ENCODE measurements around the gene INS.

The INS gene

DNA sequence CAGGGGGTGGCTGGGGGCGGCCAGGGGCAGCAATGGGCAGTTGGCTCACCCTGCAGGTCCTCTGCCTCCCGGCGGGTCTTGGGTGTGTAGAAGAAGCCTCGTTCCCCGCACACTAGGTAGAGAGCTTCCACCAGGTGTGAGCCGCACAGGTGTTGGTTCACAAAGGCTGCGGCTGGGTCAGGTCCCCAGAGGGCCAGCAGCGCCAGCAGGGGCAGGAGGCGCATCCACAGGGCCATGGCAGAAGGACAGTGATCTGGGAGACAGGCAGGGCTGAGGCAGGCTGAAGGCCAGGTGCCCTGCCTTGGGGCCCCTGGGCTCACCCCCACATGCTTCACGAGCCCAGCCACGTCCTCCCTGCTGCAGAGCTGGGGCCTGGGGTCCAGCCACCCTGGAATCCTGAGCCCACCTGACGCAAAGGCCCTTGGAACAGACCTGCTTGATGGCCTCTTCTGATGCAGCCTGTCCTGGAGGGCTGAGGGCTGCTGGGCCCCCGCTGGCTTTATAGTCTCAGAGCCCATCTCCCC is at the start of gene INS:
Gene INS, minus strand, starts transcription at position 474 of the 524 bp plus-strand sequence. Its CDS starts 238 bp downstream, at position 236.
- no peak for DNase-seq

DNA sequence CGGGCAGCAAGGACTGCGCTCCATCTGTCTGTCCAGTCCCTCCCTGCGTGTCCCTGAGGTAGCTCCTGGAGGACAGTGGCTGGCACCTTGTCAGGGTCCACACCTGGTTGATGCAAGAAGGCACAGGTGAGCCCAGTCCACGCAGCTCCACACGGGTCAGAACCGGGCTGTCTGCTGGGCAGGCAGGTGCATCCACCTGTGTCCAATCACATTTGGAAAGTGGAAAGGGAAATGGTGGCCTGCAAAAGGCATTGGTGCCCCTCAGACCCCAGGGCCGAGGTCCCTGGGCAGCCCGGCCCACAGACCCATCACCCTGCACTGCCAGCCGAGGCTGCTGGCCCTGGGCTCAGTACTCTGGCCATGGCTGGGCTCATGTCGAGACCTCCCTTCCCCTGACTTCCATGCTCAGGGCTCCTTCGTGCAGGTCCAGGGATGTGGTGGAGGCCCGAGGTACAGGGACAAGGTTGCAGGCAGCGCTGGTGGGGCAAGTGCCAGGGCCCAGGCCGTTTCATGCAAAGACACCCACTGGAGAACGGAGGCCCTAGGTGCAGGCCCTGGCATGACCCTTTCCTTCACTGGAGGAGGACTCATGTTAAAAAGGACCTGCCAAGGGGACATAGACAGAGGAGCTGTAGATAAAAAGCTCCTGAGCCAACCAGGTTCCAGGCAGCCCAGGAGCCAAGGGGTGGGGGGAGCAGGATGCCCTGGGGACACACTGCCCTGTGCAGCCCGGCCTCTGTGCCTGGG is 49.5 kb upstream of the INS start:
- no peak for DNase-seq

DNA sequence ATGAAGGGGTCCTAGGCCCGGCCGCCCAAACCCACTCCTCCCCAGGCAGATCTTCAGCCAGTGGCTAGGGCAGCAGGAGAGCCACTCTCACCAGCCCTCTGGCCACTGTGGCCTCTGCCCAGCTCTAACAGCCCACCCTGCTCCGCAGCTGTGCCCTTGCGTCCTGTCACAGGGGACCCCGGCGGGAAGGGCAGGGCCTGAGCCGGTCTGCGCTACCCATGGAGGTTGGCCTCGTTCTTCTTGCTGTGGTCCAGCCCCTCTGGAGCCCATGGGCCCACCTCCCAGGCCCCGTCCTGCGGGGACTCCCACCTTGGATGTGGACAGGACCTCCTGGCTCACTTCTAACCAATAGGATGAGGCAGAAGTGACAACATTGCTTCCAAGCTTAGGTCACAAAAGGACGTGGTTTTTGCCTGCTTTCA is 48.9 kb upstream of the INS start:
- DNase-seq: no peak

DNA sequence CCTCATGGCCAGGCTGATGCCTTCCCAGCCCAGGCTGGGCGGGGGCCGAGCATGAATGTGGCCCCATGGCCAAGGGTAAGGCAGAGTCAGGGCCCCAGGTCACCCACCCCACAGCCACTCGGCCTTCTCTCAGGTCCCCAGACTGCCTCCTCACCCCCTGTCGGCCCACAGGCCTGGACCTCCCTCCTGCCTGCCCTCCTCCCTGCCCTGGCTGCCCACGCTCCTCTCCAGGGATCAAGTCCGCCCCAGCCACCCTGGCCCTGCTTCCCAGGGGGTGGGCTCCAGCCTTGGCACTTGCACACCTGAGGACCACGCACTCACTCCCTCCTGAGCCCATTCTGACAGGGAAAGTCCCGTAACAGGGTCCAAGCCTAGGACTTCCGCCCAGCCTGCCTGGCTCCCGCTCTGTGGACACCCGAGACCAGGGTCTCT is 48.4 kb upstream of the INS start:
- no peak for DNase-seq

DNA sequence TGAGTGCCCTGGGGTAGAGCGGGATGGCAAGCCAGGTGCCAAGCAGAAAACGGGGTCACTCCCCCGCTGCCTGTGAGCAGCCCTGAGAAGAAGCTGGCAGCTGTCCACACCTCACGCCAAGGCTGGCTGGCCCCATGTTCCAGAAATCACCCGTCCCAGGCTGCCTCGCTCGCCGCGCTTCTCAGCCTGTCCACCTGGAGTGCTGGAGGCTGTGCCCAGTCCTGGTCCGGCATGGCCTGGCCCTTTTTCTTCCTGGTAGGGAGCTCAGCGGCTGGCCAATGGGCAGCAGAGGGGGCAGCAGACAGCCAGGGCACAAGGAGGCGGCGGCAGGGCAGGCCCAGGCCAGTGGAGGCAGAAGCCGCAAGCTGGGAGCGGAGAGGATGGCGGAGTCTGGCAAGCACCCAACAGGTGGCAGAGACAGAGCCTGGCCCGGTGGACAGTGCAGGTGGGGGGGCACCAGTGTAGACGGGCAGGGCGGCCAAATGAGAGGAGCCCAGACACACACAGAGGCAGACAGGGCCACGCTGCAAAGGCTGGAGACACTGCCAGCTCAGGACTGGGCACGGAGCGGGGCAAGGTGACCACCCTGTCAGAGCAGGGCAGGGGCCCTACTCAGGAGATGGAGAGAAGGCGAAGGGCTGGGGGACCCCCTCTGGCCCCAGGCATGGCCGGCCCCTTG is 47.8 kb upstream of the INS start:
- DNase-seq: no peak

DNA sequence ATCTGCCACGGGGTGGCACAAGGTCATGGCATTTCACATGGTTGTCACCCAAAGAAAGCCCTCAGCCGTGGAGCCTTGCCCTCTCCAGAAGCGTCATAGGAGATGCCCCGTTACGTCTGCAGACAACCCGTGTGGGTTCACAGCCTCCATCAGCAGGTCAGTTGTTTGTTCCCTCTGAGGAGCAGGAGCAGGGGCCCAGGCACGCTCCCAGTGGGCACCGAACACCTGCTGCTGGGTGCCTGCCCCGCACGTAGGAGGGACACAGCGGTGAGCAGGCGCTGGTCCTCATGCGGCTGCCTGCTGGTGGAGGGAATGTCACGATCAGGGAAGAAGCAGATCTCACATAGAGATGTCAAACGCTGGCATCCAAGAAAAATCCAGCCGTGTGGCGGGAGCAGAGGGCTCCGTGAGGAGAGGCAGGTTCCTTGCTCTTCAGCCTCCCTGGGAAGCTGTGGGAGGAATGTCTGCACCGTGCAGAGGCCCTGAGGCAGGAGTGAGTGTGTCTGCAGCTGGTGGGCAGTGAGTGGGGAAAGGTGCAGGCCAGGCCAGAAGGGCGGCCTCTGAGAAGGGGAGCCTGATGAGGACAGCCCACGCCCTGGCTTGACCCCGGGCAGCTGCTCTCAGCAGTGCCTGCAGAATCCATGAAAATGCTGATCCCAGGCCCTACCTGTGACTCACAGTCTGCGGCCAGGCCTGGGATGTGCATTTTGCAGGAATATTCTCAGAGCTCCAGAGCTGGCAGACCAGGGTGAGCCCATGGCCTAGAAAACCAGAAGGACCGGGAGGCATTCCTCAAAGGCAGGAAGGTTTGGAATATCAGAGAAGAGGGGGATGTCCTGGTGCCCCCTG is 47.0 kb upstream of the INS start:
- DNase-seq: no peak

DNA sequence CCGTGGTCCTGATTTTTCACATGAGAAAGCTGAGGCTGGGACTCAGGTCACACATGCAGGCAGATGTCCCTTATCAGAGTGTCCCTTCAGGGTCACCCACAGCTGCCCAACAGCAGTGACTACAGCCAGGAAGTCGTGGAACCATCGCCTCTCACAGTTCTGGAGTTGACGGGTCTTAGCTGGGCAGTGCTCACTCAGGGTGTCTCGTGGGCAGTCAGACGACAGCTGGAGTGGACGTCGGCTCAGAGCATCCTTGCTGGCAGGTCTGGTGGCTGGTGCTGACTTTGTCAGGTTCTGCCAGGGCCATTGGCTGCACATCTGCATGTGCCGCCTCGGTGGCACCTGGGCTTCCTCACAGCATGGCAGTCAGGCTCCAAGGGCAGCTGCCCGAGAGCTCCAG is 46.2 kb upstream of the INS start:
- no peak for DNase-seq

DNA sequence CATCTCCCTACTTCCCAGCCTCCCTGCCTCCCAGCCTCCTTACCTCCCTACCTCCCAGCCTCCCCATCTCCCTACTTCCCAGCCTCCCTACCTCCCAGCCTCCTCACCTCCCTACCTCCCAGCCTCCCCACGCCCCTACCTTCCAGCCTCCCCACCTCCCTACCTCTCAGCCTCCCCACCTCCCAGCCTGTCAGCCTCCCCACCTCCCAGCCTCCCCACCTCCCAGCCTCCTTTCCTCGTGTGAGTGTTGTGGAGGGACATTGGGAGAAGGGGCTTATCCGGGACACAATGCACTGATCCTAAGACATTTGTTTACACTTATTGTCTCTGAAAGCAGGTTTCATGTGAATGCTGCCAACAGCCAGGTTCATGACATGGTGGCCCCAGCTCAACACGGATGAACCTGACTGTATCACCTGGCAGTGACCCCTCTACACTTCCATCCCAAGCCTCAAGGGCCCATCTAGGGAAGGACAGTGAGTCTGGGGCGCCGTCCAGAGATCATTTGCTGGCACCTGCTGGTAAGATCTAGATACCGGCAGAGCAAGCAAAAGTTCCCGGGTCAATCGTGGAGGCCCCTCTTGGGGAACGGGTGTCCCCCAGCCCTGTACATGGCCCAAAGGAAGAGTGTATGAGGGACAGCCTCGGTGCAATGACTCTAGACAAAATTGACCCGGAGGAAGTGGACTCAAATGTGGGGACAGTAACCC is 45.1 kb upstream of the INS start:
- no peak for DNase-seq

DNA sequence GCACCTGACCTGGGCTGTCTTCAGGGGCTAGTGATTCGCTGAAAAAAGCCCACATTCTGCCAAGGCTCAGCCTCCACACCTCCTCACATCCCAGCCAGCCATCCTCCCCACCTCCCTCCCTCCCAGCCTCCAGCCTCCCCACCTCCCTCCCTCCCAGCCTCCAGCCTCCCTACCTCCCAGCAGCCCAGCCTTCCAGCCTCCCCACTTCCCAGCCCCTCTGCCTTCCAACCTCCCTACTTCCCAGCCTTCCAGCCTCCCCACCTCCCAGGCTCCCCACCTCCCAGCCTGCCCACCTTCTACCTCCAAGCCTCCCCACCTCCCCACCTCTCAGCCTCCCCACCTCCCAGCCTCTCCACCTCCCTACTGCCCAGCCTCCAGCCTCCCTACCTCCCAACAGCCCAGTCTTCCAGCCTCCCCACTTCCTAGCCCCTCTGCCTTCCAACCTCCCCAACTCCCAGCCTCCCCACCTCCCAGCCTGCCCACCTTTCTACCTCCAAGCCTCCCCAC is 44.3 kb upstream of the INS start:
- DNase-seq: no peak

DNA sequence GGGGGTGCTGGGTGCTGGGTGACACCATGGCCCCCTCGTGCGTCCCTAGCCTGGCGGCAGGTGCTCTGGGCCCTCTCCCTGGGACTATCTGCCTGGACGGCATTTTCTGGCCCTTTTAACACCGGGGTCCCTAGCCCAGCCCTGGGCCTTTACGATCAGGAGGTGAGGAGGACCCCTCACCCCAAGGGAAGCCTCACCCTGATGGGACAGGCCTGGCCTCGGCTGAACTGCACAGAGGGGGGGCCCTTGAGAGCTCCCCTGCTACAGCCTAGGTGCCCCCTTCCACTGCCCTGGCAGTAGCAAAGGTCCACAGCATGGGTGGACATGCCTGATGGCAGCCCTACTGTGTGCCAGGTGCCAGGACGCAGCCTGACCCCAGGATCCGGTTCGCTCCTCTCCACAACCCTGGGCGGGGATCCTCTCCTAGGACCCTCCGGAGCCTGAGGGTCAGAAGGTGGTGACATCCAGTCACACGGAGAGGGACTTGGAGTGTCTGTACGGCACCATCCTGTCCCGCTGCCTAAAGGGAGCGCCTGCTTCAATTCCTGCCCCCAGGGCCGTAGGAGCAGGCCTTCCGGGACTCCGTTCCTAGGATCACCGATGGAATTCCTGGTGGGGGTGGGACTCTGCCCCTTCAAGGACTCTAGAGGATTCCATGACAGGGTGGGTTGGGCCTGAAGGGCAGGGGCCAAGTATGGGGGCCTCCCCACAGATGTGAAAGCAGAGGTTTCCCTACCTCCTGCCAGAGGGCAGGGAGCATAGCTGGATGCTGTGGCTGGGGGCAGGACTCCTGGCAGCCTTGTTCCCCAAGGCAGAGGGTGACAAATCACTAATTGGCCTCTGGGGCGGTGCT is 43.6 kb upstream of the INS start:
- DNase-seq: peak; percentile 4

DNA sequence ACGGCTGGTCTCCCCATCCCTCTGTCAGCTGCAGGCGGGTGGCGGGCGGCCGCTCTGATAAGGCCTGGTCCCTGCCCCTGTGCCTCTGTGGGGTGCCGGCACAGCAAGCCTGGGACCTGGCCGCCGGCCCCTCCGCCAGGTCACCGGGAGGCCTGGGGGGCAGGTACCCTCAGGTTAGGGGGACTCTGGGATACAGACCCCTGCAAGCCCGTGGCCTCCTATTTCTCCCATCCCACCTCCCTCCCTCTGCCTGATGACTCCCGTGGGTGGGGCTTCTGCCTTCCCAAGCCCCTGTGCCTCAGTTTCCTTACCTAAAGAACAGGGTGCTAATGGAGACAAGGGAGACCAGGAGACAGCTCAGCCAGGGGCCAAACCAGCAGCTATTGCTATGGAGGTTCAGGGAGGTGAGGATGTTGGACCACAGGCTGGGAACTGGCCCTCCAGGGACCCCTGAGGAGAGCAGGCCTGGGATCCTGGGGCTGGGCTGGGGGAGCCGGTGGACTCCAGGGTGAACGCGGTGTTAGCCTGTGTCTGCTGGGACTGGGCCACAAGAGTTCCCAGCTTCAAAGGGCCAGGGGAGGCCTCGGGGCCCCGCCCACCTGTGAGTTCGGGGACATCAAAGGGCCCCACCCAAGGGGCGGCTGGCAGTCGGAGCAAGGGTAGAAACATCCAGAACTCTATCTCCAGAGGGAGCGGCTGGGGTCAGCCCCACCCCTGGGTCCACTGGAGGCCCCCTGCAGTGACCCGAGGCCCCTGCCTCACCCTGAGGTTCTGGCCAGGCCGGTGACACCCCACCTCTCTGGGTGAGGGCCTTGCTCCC is 42.6 kb upstream of the INS start:
- DNase-seq: peak; percentile 7

DNA sequence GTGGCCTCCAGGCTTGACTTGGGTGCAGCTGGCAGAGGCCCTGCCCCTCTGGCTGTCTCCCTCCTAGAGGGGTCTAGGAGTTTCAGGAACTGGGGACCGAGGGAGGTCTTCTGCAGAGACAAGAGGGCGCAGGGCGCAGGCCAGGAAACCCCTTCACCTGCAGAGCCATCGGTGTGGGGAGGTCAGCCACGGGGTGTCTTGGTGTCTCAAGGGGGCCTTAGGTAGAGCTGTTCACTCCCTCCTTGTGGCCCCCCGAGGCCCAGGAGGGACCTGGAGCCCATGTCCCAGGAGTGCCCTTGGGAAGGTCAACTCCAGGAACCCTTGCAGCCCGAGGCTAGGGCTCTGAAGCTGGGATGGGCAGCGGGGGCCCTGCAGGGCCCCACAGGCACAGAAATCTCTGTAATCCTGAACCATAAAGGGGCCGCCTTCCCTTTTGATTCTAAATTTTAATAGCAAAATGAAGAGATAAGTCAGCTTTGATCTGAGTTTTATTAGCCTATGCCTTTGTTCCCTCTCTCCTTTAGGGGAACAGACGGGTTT is 42.0 kb upstream of the INS start:
- DNase-seq: peak; percentile 9

DNA sequence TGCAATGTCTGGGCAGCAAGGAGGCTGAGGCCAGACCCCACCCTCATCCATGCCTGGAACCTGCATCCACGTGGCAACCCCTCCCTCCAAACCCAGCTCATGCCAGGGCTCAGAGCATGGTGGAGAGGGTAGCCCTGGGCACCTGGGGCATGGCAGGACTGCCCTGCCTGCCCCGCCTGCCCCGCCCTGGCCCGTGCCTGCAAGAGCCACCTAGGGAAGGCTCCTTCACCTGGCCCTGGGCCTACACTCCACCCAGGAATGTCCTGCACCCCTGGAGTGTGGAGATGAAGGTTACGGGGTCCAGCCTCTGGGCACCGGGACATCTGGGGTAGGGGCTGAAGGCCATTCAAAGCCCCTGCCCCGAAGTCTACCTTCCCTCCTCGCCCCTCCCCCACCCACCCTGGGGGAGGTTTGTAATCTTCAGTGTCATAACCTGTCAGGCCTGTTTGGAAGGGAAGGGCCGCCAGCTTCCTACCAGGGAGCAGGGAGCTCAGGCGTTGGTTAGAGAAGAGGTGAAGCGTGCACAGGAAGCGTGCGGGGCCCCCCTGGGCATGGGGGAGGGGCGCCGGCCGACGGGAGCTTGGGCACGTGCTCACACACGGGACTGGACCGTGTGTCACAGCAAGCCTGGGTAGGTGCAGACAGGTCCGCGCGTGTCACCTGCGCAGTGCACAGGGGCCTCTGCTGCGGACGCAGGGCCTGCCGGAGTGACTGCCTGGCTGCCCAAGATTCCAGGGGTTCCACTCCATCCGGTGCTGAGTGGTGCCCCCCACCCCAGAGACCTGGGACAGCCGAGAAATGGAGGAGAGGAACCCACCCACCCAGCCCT is 41.3 kb upstream of the INS start:
- DNase-seq: peak; percentile 3

DNA sequence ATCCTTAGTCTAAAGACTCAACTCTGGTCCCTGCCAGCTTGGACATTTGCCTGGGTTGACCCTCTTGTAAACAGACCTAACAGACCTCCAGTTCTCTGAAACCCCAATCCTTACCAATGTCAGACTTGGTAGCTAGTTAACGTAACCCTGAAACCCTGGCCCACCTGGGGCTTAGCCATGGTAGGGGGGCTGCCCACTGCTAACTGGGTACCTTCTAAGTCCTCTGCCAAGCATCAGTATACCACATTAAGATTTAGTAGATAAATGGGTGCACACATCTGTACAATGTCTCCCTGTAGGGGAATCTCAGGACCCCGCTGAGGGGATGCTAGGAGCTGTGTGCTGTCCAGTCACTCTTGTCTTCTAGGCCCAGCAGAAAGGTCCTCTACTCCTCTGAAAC is 40.5 kb upstream of the INS start:
- DNase-seq: peak; percentile 6

DNA sequence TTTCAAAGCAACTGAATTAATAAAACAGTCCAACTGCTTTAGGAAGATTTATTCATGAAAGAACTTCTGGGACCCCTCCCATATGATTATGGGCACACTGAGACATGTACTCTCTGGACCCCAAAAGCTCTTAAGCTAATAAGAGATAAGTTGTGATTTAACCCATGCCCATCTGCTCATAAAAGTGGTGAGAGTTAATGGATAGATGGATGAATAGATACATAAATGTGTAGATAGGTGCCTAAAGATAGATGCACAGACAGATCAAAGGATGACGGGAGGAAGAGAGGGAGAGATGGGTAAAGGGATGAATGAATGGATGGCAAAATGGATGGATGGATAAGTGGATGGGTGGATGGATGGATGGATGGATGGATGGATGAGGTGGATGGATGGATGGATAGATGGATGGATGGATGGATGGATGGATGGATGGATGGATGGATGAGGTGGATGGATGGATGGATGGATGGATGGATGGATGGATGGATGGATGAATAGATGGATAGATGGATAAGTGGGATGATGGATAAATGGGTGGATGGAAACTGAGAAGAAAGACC is 40.0 kb upstream of the INS start:
- DNase-seq: no peak

DNA sequence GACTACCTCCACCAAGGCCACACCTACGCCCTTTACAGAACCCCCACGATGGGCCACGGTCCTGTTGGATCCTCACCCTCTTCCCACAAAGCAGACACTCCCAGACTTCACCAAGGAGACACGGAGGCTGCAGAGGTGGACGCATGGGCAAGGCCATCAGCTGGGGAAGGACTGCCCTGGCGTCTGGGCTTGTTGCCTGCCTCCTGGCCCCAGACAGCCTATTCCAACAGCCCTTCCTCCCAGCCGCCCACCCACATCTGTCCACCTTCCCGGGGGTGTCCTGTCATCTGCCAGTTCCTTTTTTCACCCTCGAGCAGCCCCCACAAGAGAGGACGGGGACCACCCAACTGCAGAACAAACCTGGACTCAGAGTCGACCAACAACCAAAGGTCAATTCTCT is 39.5 kb upstream of the INS start:
- peak; percentile 5 for DNase-seq

DNA sequence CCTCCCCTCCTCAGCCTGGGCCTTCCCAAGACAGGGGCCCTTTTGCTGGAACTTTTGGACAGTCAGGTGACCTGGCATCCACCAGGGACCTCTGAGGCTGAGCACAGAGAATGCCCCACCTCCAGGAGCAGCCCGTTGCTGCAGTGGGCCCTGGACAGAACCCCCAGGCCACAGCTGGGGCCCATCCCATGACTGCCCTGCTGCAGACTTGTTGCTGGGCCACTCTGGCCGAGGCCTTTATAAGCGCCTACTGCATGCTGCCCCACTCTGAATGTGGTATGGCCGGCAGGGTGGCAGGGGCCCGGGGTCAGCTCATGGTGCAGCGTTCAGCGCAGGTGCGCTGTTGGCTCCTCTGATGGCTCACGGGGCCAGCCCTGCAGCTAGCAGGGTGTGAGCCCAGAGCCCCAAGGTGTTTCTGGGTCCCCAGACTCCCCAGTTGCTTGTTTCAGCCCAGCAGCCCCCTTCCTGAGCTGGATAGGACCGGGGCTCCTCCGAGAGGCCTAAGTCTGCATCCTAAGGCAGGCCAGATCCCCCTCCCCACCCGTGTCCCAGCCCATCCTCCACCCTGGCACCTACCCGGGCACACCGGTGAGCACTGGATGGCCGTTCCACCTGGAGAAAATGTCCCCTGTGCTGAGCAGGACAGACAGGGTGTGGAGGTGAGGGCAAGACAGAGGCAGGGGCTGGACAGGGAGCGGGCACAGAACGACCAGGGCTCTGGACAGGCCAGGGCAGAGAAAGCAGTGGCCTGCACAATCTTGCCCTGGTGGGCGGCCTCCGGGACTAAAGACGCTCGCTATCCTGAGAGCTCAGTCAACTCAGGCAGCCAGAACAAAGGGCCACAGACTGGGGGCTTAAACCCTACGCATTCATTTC is 38.7 kb upstream of the INS start:
- DNase-seq: no peak
